PC-3 (cell line): ENCODE data around the gene IRF3.

Source experiments
- CTCF ChIP-seq: fragments of 300-600 bp; sonication (generic); conservative IDR thresholded peaks from 2 replicates; pipeline ENCODE4 v1.5.1; 2017; ENCODE audit warnings: antibody characterized with exemption, low read depth, mild to moderate bottlenecking, low read length
- EZH2phosphoT487 ChIP-seq: fragments of 300-600 bp; sonication (generic); IDR thresholded peaks from 2 replicates; pipeline ENCODE4 v1.6.1; 2018; ENCODE audit warnings: mild to moderate bottlenecking, antibody characterized with exemption, low read length, borderline replicate concordance

DNA sequence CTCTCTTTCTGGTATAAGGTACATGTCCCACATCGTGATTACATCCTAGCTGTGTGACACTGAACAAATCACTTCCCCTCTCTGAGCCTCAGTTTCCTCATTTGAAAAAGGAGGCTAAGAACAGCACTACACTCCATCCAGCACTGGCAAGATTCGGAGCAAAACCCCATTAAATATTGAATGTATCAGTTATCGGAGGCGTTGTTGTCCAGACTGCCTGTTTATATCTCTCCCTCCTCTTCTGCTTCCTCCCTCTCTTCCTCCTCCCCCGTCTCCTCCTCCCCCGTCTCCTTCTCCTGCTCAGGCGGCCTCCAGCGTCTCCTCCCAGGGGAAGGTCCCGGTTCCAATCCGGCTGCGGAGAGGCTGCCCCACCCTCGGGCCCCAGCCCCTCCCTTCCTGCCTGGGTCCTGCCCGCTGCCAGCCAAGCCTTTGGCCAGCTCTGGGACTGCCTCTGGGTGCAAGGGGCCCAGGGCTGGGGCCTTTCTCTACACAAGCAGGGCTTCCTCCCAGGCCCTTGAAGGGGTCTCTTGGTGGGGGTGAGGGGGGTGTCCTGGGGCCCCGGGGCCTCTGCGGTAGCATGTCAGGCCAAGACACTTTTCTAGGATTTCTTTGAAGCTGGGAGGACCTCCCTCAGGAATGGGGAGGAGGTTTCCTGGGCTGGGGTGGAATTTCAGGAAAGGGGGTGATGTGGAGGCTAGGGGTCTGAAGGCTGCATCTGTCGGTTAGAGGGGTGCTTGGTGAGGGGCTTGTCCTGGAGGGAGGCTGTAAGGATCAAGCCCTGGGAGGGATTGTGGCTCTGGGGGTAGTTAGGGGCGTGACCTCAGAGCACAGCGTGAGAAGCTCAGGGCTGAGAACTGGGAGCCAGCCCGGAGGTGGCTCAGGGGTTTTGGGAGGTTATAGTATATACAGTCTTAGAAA is 27.6 kb downstream of the IRF3 start:
- TF ChIP-seq CTCF = no peak
- no peak for TF ChIP-seq EZH2phosphoT487
